ENCODE measurements around the gene JMJD1C. TPM values are rescaled to one million over a fixed set of nuclear protein-coding genes. Genes with fewer than 3 reads are reported as not detected.

The JMJD1C gene
- total and polyA plus RNA-seq, 10 of the 15 experiments (the other 5 are each of a cell fraction or from before 2014, with no cell fraction given), result 31.2 to 83.3 (median 49.5) TPM

DNA sequence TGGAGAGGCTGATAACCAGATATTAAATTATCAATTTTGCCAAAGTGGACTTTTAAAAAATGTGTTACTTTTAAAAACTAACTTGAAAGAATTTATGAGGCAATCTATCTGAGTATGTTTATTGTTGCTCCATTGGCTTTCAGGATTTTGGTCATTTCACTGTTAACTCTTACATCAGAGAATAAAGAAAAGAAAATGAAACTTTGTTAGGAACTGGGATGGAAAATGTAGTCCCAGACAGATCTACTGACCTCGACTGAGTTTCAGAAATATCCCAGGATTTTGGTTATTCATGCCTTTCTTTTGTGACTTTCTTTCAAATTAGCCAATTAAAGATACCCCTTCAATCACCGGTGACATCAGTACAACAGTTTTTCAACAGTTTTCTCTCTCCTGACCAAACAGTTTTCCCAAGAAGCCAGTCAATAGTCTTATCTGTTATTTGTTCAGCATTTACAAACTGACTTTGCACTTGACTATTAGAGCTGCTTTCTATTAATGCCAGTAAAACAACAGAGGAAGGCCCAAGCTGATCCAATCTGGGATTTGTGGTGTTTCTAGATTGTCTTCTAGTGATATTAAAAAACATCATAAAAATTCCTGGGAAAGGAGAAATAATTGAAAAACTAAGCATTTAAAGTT lies 296.8 kb downstream of the JMJD1C start:
- peaks cover 11% of the 10 kb centered on the region for H3K4me1 ChIP-seq (ENCODE audit: control insufficient read depth, insufficient read depth, low read length)
- no peaks in the 10 kb centered on the region for H4K20me1 ChIP-seq (ENCODE audit: control insufficient read depth, insufficient read depth)
- H3K9ac ChIP-seq (ENCODE audit: control insufficient read depth, insufficient read depth, low read length), result no peak overlapping the region
- H3K79me2 ChIP-seq (ENCODE audit: control insufficient read depth, insufficient read depth, low read length), result no peaks in the 10 kb centered on the region; the same call in 1 of the 2 replicates
- ChIA-PET POLR2A (interaction anchor here (0.7 kb wide), 1 partner anchor 27 kb away, joined by 3 read pairs; no protein-coding TSS in a partner anchor), SMC1A (ENCODE audit: uncharacterized antibody, unreplicated experiment) (interaction anchor here (1.0 to 7.5 kb wide), 13 partner anchors 12 to 557 kb away, joined by 3 to 264 read pairs (median 14); no protein-coding TSS in a partner anchor), CTCF (interaction anchor here (1.3 to 17.6 kb wide), 8 partner anchors 12 to 651 kb away, joined by 3 to 521 read pairs (median 22); no protein-coding TSS in a partner anchor), RAD21 (ENCODE audit: unreplicated experiment) (interaction anchor here (1.5 to 10.2 kb wide), 5 partner anchors 12 to 551 kb away, joined by 4 to 241 read pairs (median 33); no protein-coding TSS in a partner anchor)
- WGBS (ENCODE audit: insufficient coverage, insufficient replicate concordance, low lambda C conversion rate, missing lambda C conversion rate), result 95% methylated on average over 2 of the region's 2 CpGs
- no peak overlapping the region for H3K4me3 ChIP-seq
- no peak overlapping the region for H3K4me2 ChIP-seq (ENCODE audit: control insufficient read depth, insufficient read depth)
- DNase-seq (ENCODE audit: low read depth, low spot score), result no peak
- H3K27me3 ChIP-seq (replicated peaks in 1 of 2; ENCODE audit: control insufficient read depth in 2 of 2, insufficient read depth in 2 of 2, low read length in 1 of 2), result no peaks in the 10 kb centered on the region
- intact Hi-C loops (cut with micrococcal nuclease; ENCODE audit: unreplicated experiment) (no loop called here), in situ Hi-C loops (cut with MboI) (no loop called here)
- peaks cover 1 to 29% of the 10 kb centered on the region in 2 experiments for H3K36me3 ChIP-seq (ENCODE audit: control insufficient read depth in 2 of 2, insufficient read depth in 2 of 2, low read length in 1 of 2)
- TF ChIP-seq IKZF2 (IDR thresholded peaks at IDR 0.05) (no peak), POU2F2 (IDR thresholded peaks at IDR 0.05; ENCODE audit: borderline replicate concordance, low read depth, low read length) (no peak), POLR2A (IDR thresholded peaks at IDR 0.05; ENCODE audit: low read depth, low read length) (no peak), ZNF217 (IDR thresholded peaks at IDR 0.05) (no peak), CREB1 (IDR thresholded peaks at IDR 0.05; ENCODE audit: low read depth) (no peak), ZNF207 (IDR thresholded peaks at IDR 0.05; ENCODE audit: borderline replicate concordance) (no peak), BCL11A (IDR thresholded peaks at IDR 0.05; ENCODE audit: low read depth, low read length) (no peak), EP300 (IDR thresholded peaks at IDR 0.05; ENCODE audit: borderline replicate concordance in 1 of 2, control insufficient read depth in 1 of 2, low read depth in 2 of 2, low read length in 2 of 2) (no peak)
- TF ChIP-seq, protein P1, sequence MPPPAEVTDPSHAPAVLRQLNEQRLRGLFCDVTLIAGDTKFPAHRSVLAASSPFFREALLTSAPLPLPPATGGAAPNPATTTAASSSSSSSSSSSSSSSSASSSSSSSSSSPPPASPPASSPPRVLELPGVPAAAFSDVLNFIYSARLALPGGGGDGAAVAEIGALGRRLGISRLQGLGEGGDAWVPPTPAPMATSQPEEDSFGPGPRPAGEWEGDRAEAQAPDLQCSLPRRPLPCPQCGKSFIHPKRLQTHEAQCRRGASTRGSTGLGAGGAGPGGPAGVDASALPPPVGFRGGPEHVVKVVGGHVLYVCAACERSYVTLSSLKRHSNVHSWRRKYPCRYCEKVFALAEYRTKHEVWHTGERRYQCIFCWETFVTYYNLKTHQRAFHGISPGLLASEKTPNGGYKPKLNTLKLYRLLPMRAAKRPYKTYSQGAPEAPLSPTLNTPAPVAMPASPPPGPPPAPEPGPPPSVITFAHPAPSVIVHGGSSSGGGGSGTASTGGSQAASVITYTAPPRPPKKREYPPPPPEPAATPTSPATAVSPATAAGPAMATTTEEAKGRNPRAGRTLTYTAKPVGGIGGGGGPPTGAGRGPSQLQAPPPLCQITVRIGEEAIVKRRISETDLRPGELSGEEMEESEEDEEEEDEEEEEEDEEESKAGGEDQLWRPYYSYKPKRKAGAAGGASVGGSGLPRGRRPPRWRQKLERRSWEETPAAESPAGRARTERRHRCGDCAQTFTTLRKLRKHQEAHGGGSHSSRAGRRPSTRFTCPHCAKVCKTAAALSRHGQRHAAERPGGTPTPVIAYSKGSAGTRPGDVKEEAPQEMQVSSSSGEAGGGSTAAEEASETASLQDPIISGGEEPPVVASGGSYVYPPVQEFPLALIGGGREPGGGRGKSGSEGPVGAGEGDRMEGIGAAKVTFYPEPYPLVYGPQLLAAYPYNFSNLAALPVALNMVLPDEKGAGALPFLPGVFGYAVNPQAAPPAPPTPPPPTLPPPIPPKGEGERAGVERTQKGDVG (CRISPR knock-in tag; IDR thresholded peaks at IDR 0.05), result no peak
- H3K9me3 ChIP-seq (replicated peaks; ENCODE audit: control insufficient read depth, insufficient read depth, low read length), result no peaks in the 10 kb centered on the region
- ATAC-seq, result no peak
- FAIRE-seq, result no peak
- H3K27ac ChIP-seq (ENCODE audit: control insufficient read depth, insufficient read depth), result no peak overlapping the region
- BruUV-seq (replicated peaks), result no TSS peak
- H2AFZ ChIP-seq (ENCODE audit: control insufficient read depth, low read depth, low read length), result no peak overlapping the region

Data from GM12878 (cell line).